HCT116 (cell line): Measurements from ENCODE around the gene ESPL1. TPM values are rescaled to one million over a fixed set of nuclear protein-coding genes. Genes with fewer than 3 reads are reported as not detected.

ENCODE experiments used
- ATAC-seq: fragments of 200-7000 bp; cut with Tn5 transposase; 2 replicates; pipeline ENCODE4 v1.9.1; 2020; ENCODE audit warnings: mild to moderate bottlenecking, moderate library complexity
- BruUV-seq: library from RNA; stranded (reverse); fragments of 400-500 nt; replicated peaks from 2 replicates; lab custom pipeline; 2021; lab: Mats Ljungman, UMichigan
- CTCF ChIA-PET: fragments of 300-600 bp; sonication (Branson Sonifier 250); formaldehyde crosslinking; loops from one replicate; lab custom pipeline; 2021; ENCODE audit warnings: antibody characterized with exemption; lab: Charles Lee
- POLR2A ChIA-PET: fragments of 300-600, 350-600 bp; sonication (Branson Sonifier 250); formaldehyde crosslinking; loops from one replicate; lab custom pipeline; 2021; ENCODE audit warnings: antibody characterized with exemption; lab: Charles Lee
- RAD21 ChIA-PET, 2 experiments: fragments of 300-600 bp; sonication (Branson Sonifier 250); formaldehyde crosslinking; loops; one replicate each; lab custom pipeline; 2023; ENCODE audit warnings: low total read pairs in 2 of 2; ENCODE audit not compliant: uncharacterized antibody in 2 of 2, unreplicated experiment in 2 of 2, low non-redundant PET in 1 of 2; lab: Charles Lee
- DNase-seq: peaks from one replicate; pipeline ENCODE4 v3.0.0-alpha.2; 2010; ENCODE audit warnings: low read depth, low spot score
- H2AFZ ChIP-seq: fragments of 200-600 bp; shearing (Covaris generic), sonication (generic); 2 replicates; pipeline ENCODE4 v1.6.1; 2017; ENCODE audit warnings: low read depth, mixed run types, mixed read lengths, antibody characterized with exemption, low read length; ENCODE audit not compliant: poor library complexity, severe bottlenecking
- H3K27ac ChIP-seq: 2 replicates; pipeline ENCODE4 v1.5.1; 2012; ENCODE audit warnings: low read depth, low read length
- H3K27me3 ChIP-seq: fragments of 200-600 bp; sonication (generic); 2 replicates; pipeline ENCODE4 v1.6.1; 2016; ENCODE audit warnings: mixed run types, low read length, mixed read lengths; ENCODE audit not compliant: insufficient read depth
- H3K36me3 ChIP-seq, 2 experiments: fragments of 200-500 bp in 1 of 2; fragments of 200-600 bp in 1 of 2; sonication (Bioruptor generic) in 1 of 2; sonication (generic) in 1 of 2; 2 replicates each; pipeline versions ENCODE4 v1.5.1 to v1.6.1; 2014 to 2016; ENCODE audit warnings: low read length in 2 of 2, inconsistent platforms in 1 of 2, mixed read lengths in 1 of 2, mixed run types in 1 of 2; ENCODE audit not compliant: insufficient read depth in 2 of 2, control insufficient read depth in 1 of 2
- H3K4me1 ChIP-seq, 2 experiments: fragments of 200-600 bp in 1 of 2; sonication (generic) in 1 of 2; 2 replicates each; pipeline versions ENCODE4 v1.5.1 to v1.6.1; 2012 to 2017; ENCODE audit warnings: low read length in 2 of 2, inconsistent platforms in 1 of 2, mild to moderate bottlenecking in 1 of 2, mixed read lengths in 1 of 2, mixed run types in 1 of 2, moderate library complexity in 1 of 2; ENCODE audit not compliant: insufficient read depth in 2 of 2, control insufficient read depth in 1 of 2
- H3K4me2 ChIP-seq: fragments of 200-600 bp; sonication (generic); 2 replicates; pipeline ENCODE4 v1.6.1; 2017; ENCODE audit warnings: mixed run types, low read length, mixed read lengths
- H3K4me3 ChIP-seq, 2 experiments: fragments of 200-600 bp in 1 of 2; sonication (generic) in 1 of 2; replicated peaks in 1 of 2; 2 replicates each; pipeline ENCODE4 v1.5.1; 2011 to 2016; ENCODE audit warnings: low read length in 2 of 2, control low read depth in 1 of 2, low read depth in 1 of 2, mild to moderate bottlenecking in 1 of 2, mixed read lengths in 1 of 2, mixed run types in 1 of 2
- H3K79me2 ChIP-seq: fragments of 200-600 bp; sonication (generic); 2 replicates; pipeline ENCODE4 v1.6.1; 2017; ENCODE audit warnings: mild to moderate bottlenecking, mixed run types, low read length, moderate library complexity, mixed read lengths; ENCODE audit not compliant: insufficient read depth
- H3K9ac ChIP-seq: fragments of 200-600 bp; sonication (generic); 2 replicates; pipeline ENCODE4 v1.6.1; 2016; ENCODE audit warnings: low read length, mixed read lengths
- H3K9me2 ChIP-seq: fragments of 200-600 bp; sonication (generic), shearing (Covaris generic); 2 replicates; pipeline ENCODE4 v1.6.1; 2017; ENCODE audit warnings: mixed run types, mild to moderate bottlenecking, moderate library complexity; ENCODE audit not compliant: insufficient read depth
- H3K9me3 ChIP-seq, 2 experiments: fragments of 200-500 bp in 1 of 2; fragments of 200-600 bp in 1 of 2; sonication (Bioruptor generic) in 1 of 2; sonication (generic) in 1 of 2; 2 replicates each; pipeline ENCODE4 v1.6.1; 2014 to 2017; ENCODE audit warnings: low read length in 2 of 2, mixed read lengths in 2 of 2, inconsistent platforms in 1 of 2, low read depth in 1 of 2, mild to moderate bottlenecking in 1 of 2, mixed run types in 1 of 2, moderate library complexity in 1 of 2; ENCODE audit not compliant: control insufficient read depth in 1 of 2, insufficient read depth in 1 of 2
- H4K20me1 ChIP-seq: fragments of 200-600 bp; sonication (generic), shearing (Covaris generic); 2 replicates; pipeline ENCODE4 v1.6.1; 2017; ENCODE audit warnings: mixed run types, mild to moderate bottlenecking, moderate library complexity; ENCODE audit not compliant: insufficient read depth
- CBX3 ChIP-seq: IDR thresholded peaks from 2 replicates; pipeline ENCODE4 v1.6.1; 2012; ENCODE audit warnings: low read depth
- CEBPB ChIP-seq: IDR thresholded peaks from 2 replicates; pipeline ENCODE4 v1.6.1; 2012; ENCODE audit warnings: low read depth
- ELF1 ChIP-seq: IDR thresholded peaks from 2 replicates; pipeline ENCODE4 v1.6.1; 2012; ENCODE audit warnings: low read depth, borderline replicate concordance
- EZH2 ChIP-seq: fragments of 200-600 bp; sonication (generic); IDR thresholded peaks from 2 replicates; pipeline ENCODE4 v1.6.1; 2017; ENCODE audit warnings: antibody characterized with exemption, mixed run types
- FOSL1 ChIP-seq: IDR thresholded peaks from 2 replicates; pipeline ENCODE4 v1.6.1; 2012; ENCODE audit warnings: low read depth
- JUND ChIP-seq: IDR thresholded peaks from 2 replicates; pipeline ENCODE4 v1.6.1; 2012
- POLR2A ChIP-seq: IDR thresholded peaks from 2 replicates; pipeline ENCODE4 v1.7.0; 2011; ENCODE audit warnings: borderline replicate concordance; ENCODE audit not compliant: insufficient read depth, insufficient read length; ENCODE audit errors: extremely low read depth
- POLR2AphosphoS5 ChIP-seq: IDR thresholded peaks from 2 replicates; pipeline ENCODE4 v1.6.1; 2011; ENCODE audit warnings: mild to moderate bottlenecking, low read depth, low read length, moderate library complexity
- RAD21 ChIP-seq: IDR thresholded peaks from 2 replicates; pipeline ENCODE4 v1.6.1; 2012; ENCODE audit warnings: low read depth, mild to moderate bottlenecking
- SIN3A ChIP-seq: IDR thresholded peaks from 2 replicates; pipeline ENCODE4 v1.6.1; 2012; ENCODE audit warnings: low read depth
- SP1 ChIP-seq: IDR thresholded peaks from 2 replicates; pipeline ENCODE4 v1.6.1; 2012; ENCODE audit warnings: low read depth
- SRF ChIP-seq: IDR thresholded peaks from 2 replicates; pipeline ENCODE4 v1.6.1; 2012; ENCODE audit warnings: low read depth
- YY1 ChIP-seq: IDR thresholded peaks from 2 replicates; pipeline ENCODE4 v1.6.1; 2011; ENCODE audit warnings: low read length, low read depth, moderate library complexity, mild to moderate bottlenecking; ENCODE audit not compliant: insufficient replicate concordance; ENCODE audit errors: extremely low read depth
- ZFX ChIP-seq: fragments of 450-650 bp; IDR thresholded peaks from 2 replicates; pipeline ENCODE4 v1.6.1; 2017
- ZNF274 ChIP-seq: fragments of 200-500 bp; sonication (Bioruptor generic); IDR thresholded peaks from 2 replicates; pipeline ENCODE4 v1.6.1; 2014; ENCODE audit warnings: mild to moderate bottlenecking, low read depth, low read length, inconsistent platforms
- intact Hi-C: fragments of 100-400 bp; cut with micrococcal nuclease; formaldehyde crosslinking; loops from 2 replicates; pipeline ENCODE4 v1.10.0; 2022
- total RNA-seq: library from RNA; stranded (reverse); gene quantifications from one replicate; pipeline ENCODE4 v1.2.1, GENCODE V29; 2021; ENCODE audit not compliant: unreplicated experiment
- TF ChIP-seq, protein P1 (sequence below): IDR thresholded peaks from 2 replicates; pipeline ENCODE4 v1.6.1; 2011; ENCODE audit warnings: mild to moderate bottlenecking, low read length, moderate library complexity; ENCODE audit not compliant: insufficient replicate concordance; ENCODE audit errors: extremely low read depth
- TF ChIP-seq, protein P2 (sequence below), 3 experiments: fragments of 200-600 bp in 1 of 3; sonication (generic) in 1 of 3; IDR thresholded peaks in 2 of 3; conservative IDR thresholded peaks in 1 of 3; 2 replicates each; pipeline ENCODE4 v1.5.1; 2012 to 2017; ENCODE audit warnings: low read depth in 2 of 3, low read length in 2 of 3, antibody characterized with exemption in 1 of 3, borderline replicate concordance in 1 of 3, control low read depth in 1 of 3, mild to moderate bottlenecking in 1 of 3, mixed read lengths in 1 of 3, mixed run types in 1 of 3, moderate library complexity in 1 of 3; ENCODE audit not compliant: insufficient read depth in 1 of 3
- TF ChIP-seq, protein P3 (sequence below): IDR thresholded peaks from 2 replicates; pipeline ENCODE4 v1.6.1; 2012

Gene ESPL1
- total RNA-seq, 1 experiment from 2014 or later: 50.3 TPM

DNA sequence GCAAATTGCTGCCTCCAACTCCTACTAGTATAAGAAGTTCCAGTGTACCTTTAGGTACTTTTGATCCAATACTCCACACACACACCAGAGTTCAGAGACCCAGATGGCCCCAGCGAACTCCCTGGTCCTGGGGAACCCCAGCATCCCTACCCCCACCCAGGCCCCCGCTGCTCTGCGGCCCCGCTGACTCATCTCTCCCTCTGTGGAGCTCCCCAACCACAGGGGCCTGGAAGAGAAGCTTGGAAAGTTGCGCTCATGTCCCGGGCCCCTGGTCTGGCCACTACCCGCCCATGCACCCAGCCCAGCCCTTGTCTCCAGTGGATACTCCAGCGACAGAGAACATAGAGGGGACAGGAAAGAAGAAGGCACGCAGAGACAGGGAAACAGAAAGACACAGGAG is 72.3 kb downstream of the ESPL1 start:
- no peaks in the 10 kb centered on the region for H3K79me2 ChIP-seq
- H4K20me1 ChIP-seq: no peaks in the 10 kb centered on the region
- H3K4me3 ChIP-seq: no peak overlapping the region
- H3K9me3 ChIP-seq: no peaks in the 10 kb centered on the region
- ATAC-seq (no peak), DNase-seq (no peak)
- H3K36me3 ChIP-seq: no peaks in the 10 kb centered on the region
- no TSS peak for BruUV-seq
- intact Hi-C loops: no loop called here
- TF ChIP-seq FOSL1 (no peak), RAD21 (no peak), ZNF274 (no peak), POLR2AphosphoS5 (no peak), CEBPB (no peak), SP1 (no peak), EZH2 (no peak), ELF1 (no peak), ZFX (no peak), SRF (no peak), POLR2A (no peak), CBX3 (no peak), SIN3A (no peak), YY1 (no peak), JUND (no peak)
- TF ChIP-seq, protein P1, sequence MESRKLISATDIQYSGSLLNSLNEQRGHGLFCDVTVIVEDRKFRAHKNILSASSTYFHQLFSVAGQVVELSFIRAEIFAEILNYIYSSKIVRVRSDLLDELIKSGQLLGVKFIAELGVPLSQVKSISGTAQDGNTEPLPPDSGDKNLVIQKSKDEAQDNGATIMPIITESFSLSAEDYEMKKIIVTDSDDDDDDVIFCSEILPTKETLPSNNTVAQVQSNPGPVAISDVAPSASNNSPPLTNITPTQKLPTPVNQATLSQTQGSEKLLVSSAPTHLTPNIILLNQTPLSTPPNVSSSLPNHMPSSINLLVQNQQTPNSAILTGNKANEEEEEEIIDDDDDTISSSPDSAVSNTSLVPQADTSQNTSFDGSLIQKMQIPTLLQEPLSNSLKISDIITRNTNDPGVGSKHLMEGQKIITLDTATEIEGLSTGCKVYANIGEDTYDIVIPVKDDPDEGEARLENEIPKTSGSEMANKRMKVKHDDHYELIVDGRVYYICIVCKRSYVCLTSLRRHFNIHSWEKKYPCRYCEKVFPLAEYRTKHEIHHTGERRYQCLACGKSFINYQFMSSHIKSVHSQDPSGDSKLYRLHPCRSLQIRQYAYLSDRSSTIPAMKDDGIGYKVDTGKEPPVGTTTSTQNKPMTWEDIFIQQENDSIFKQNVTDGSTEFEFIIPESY: no peak
- TF ChIP-seq, protein P2, sequence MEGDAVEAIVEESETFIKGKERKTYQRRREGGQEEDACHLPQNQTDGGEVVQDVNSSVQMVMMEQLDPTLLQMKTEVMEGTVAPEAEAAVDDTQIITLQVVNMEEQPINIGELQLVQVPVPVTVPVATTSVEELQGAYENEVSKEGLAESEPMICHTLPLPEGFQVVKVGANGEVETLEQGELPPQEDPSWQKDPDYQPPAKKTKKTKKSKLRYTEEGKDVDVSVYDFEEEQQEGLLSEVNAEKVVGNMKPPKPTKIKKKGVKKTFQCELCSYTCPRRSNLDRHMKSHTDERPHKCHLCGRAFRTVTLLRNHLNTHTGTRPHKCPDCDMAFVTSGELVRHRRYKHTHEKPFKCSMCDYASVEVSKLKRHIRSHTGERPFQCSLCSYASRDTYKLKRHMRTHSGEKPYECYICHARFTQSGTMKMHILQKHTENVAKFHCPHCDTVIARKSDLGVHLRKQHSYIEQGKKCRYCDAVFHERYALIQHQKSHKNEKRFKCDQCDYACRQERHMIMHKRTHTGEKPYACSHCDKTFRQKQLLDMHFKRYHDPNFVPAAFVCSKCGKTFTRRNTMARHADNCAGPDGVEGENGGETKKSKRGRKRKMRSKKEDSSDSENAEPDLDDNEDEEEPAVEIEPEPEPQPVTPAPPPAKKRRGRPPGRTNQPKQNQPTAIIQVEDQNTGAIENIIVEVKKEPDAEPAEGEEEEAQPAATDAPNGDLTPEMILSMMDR (IDR thresholded peaks at IDR 0.05 in 2 of 3, conservative IDR thresholded peaks at IDR 0.05 in 1 of 3; ENCODE audit: borderline replicate concordance in 1 of 3, insufficient read depth in 1 of 3, low read depth in 2 of 3, low read length in 2 of 3): no peak
- TF ChIP-seq, protein P3, sequence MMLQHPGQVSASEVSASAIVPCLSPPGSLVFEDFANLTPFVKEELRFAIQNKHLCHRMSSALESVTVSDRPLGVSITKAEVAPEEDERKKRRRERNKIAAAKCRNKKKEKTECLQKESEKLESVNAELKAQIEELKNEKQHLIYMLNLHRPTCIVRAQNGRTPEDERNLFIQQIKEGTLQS: no peak
- TF ChIP-seq, all 23 proteins: peak for 0
- Histone ChIP-seq H3K27ac (no peak overlapping the region), H2AFZ (no peak overlapping the region), H3K4me2 (no peak overlapping the region), H3K4me1 (peaks cover 9 to 10% of the 10 kb centered on the region in 2 experiments; a peak in 3 of 4 replicates), H3K9ac (no peak overlapping the region), H3K27me3 (no peaks in the 10 kb centered on the region), H3K9me2 (no peaks in the 10 kb centered on the region)
- ChIA-PET POLR2A (no interaction called here), CTCF (interaction anchor here (0.8 kb wide), 1 partner anchor 12 kb away, joined by 3 read pairs; no protein-coding TSS in a partner anchor), RAD21 (no interaction called here)

Other genes with a start within 250 kb of the ESPL1 start
- gene TNS2, start 218.2 kb upstream of the ESPL1 start, total RNA-seq: 25.7 TPM
- 47.5 TPM for gene SPRYD3, start 188.9 kb upstream of the ESPL1 start, total RNA-seq
- 83.4 TPM for gene IGFBP6, start 170.6 kb upstream of the ESPL1 start, total RNA-seq
- 0.17 TPM for gene SOAT2, start 164.8 kb upstream of the ESPL1 start, total RNA-seq
- 49.7 TPM for gene ZNF740, start 87.6 kb upstream of the ESPL1 start, total RNA-seq
- gene CSAD, start 87.4 kb upstream of the ESPL1 start, total RNA-seq: 20.3 TPM
- gene ITGB7, start 61.0 kb upstream of the ESPL1 start, total RNA-seq: 1.9 TPM
- gene RARG, start 36.1 kb upstream of the ESPL1 start, total RNA-seq: 68.9 TPM
- 318 TPM for gene PFDN5, start 27.2 kb downstream of the ESPL1 start, total RNA-seq
- 104 TPM for gene MYG1, start 31.4 kb downstream of the ESPL1 start, total RNA-seq
- 87.9 TPM for gene AAAS, start 53.3 kb downstream of the ESPL1 start, total RNA-seq
- not detected for gene SP7, start 68.1 kb downstream of the ESPL1 start, total RNA-seq
- gene SP1, start 111.9 kb downstream of the ESPL1 start, total RNA-seq: 96.8 TPM
- gene AMHR2, start 155.6 kb downstream of the ESPL1 start, total RNA-seq: not detected
- 216 TPM for gene PRR13, start 173.4 kb downstream of the ESPL1 start, total RNA-seq
- gene PCBP2, start 183.8 kb downstream of the ESPL1 start, total RNA-seq: 856 TPM
- gene MAP3K12, start 231.2 kb downstream of the ESPL1 start, total RNA-seq: 16.3 TPM
- 40.1 TPM for gene TARBP2, start 233.0 kb downstream of the ESPL1 start, total RNA-seq
- gene NPFF, start 239.2 kb downstream of the ESPL1 start, total RNA-seq: not detected